ENCODE measurements around the gene MFAP1. TPM values are rescaled to one million over a fixed set of nuclear protein-coding genes. Genes with fewer than 3 reads are reported as not detected.

The MFAP1 gene
- polyA plus RNA-seq, 1 donor from 2014 or later = 37.7 TPM

DNA sequence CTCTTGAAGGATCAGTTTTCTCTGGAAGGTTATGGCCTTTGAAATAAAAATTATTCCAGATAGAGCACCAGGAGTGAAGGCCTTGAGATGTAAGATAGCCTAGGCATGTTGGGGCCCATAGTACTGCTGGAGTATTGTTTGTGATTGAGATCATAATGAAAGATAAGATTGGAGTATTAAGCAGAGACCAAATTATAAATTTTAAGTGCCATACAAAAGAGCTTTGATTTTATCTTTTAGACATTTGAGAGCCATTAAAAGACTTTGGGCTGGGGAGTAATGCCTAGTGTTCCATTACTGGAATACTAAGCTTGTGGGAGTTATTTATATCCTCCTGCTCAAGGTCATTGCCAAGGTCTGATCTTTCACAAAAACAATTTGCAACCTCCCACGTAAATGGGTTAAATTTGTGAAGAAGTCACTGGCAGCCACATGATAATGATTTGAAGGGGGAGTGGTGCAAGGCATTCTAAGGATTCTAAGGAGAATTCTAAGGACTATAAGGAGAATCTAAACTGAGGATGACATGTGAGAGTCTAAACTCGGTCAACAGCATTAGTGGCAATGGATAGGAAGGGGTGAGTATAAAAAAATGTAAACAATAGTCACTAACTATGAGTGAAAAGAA, 60.6 kb downstream of the MFAP1 start:
- no peak overlapping the region for H3K9ac ChIP-seq (ENCODE audit: low read length)
- H3K9me2 ChIP-seq (ENCODE audit: insufficient read depth, low read length) = no peaks in the 10 kb centered on the region
- H3K36me3 ChIP-seq (ENCODE audit: insufficient read depth, low read length) = no peaks in the 10 kb centered on the region
- TF ChIP-seq POLR2AphosphoS5 (IDR thresholded peaks at IDR 0.05) (no peak), CTCF (IDR thresholded peaks at IDR 0.05; ENCODE audit: poor library complexity, severe bottlenecking) (no peak), SMC3 (conservative IDR thresholded peaks at IDR 0.05; ENCODE audit: poor library complexity) (no peak), RAD21 (conservative IDR thresholded peaks at IDR 0.05) (no peak), EZH2 (IDR thresholded peaks at IDR 0.05; ENCODE audit: borderline replicate concordance, insufficient read depth, low read length, poor library complexity, severe bottlenecking) (no peak), TAF1 (IDR thresholded peaks at IDR 0.05; ENCODE audit: low read depth) (no peak), EP300 (conservative IDR thresholded peaks at IDR 0.05; ENCODE audit: poor library complexity, severe bottlenecking) (no peak), MXI1 (conservative IDR thresholded peaks at IDR 0.05; ENCODE audit: poor library complexity, severe bottlenecking) (no peak)
- TF ChIP-seq, protein P1, sequence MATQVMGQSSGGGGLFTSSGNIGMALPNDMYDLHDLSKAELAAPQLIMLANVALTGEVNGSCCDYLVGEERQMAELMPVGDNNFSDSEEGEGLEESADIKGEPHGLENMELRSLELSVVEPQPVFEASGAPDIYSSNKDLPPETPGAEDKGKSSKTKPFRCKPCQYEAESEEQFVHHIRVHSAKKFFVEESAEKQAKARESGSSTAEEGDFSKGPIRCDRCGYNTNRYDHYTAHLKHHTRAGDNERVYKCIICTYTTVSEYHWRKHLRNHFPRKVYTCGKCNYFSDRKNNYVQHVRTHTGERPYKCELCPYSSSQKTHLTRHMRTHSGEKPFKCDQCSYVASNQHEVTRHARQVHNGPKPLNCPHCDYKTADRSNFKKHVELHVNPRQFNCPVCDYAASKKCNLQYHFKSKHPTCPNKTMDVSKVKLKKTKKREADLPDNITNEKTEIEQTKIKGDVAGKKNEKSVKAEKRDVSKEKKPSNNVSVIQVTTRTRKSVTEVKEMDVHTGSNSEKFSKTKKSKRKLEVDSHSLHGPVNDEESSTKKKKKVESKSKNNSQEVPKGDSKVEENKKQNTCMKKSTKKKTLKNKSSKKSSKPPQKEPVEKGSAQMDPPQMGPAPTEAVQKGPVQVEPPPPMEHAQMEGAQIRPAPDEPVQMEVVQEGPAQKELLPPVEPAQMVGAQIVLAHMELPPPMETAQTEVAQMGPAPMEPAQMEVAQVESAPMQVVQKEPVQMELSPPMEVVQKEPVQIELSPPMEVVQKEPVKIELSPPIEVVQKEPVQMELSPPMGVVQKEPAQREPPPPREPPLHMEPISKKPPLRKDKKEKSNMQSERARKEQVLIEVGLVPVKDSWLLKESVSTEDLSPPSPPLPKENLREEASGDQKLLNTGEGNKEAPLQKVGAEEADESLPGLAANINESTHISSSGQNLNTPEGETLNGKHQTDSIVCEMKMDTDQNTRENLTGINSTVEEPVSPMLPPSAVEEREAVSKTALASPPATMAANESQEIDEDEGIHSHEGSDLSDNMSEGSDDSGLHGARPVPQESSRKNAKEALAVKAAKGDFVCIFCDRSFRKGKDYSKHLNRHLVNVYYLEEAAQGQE (IDR thresholded peaks at IDR 0.05; ENCODE audit: borderline replicate concordance) = no peak
- H3K9me3 ChIP-seq (ENCODE audit: low read length) = no peaks in the 10 kb centered on the region
- no peaks in the 10 kb centered on the region for H4K20me1 ChIP-seq (ENCODE audit: insufficient read depth)
- H2AFZ ChIP-seq (ENCODE audit: low read depth, low read length) = no peak overlapping the region
- H3K79me2 ChIP-seq (replicated peaks; ENCODE audit: insufficient read depth, low read length) = no peaks in the 10 kb centered on the region
- no peak overlapping the region for H3K4me2 ChIP-seq (ENCODE audit: low read length)
- no peak overlapping the region for H3K4me3 ChIP-seq (ENCODE audit: low read length)
- no peaks in the 10 kb centered on the region for H3K27me3 ChIP-seq (ENCODE audit: insufficient read depth, low read depth, low read length)
- no peaks in the 10 kb centered on the region for H3F3A ChIP-seq (ENCODE audit: insufficient read depth, low read length, poor library complexity, severe bottlenecking)
- H3K27ac ChIP-seq (ENCODE audit: low read length) = no peak overlapping the region

DNA sequence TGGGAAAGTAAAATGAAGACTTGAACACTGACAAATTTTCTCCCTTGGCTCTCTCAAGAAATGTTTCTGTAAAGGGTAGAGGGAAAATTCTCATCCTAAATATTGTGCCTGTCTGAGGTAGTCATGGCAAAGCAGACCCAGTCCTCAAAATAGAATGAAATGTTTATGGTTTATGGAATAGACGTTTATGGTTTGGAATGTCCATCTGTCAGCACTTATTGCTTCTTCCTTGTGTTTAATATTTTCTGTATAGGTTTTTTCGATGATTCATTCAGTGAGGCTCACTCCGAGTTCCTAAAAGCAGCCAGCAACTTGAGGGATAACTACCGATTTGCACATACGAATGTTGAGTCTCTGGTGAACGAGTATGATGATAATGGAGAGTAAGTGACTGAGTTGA, 61.7 kb downstream of the MFAP1 start:
- no peaks in the 10 kb centered on the region for H3K9me3 ChIP-seq (ENCODE audit: low read length)
- no peaks in the 10 kb centered on the region for H3F3A ChIP-seq (ENCODE audit: insufficient read depth, low read length, poor library complexity, severe bottlenecking)
- no peaks in the 10 kb centered on the region for H3K36me3 ChIP-seq (ENCODE audit: insufficient read depth, low read length)
- H3K79me2 ChIP-seq (replicated peaks; ENCODE audit: insufficient read depth, low read length) = no peaks in the 10 kb centered on the region
- no peak overlapping the region for H3K27ac ChIP-seq (ENCODE audit: low read length)
- H2AFZ ChIP-seq (ENCODE audit: low read depth, low read length) = no peak overlapping the region
- no peak overlapping the region for H3K9ac ChIP-seq (ENCODE audit: low read length)
- H3K9me2 ChIP-seq (ENCODE audit: insufficient read depth, low read length) = no peaks in the 10 kb centered on the region
- H3K4me2 ChIP-seq (ENCODE audit: low read length) = no peak overlapping the region
- no peak overlapping the region for H3K4me3 ChIP-seq (ENCODE audit: low read length)
- no peaks in the 10 kb centered on the region for H3K27me3 ChIP-seq (ENCODE audit: insufficient read depth, low read depth, low read length)
- H4K20me1 ChIP-seq (ENCODE audit: insufficient read depth) = no peaks in the 10 kb centered on the region
- TF ChIP-seq SMC3 (conservative IDR thresholded peaks at IDR 0.05; ENCODE audit: poor library complexity) (no peak), EP300 (conservative IDR thresholded peaks at IDR 0.05; ENCODE audit: poor library complexity, severe bottlenecking) (no peak), MXI1 (conservative IDR thresholded peaks at IDR 0.05; ENCODE audit: poor library complexity, severe bottlenecking) (no peak), TAF1 (IDR thresholded peaks at IDR 0.05; ENCODE audit: low read depth) (no peak), RAD21 (conservative IDR thresholded peaks at IDR 0.05) (no peak), CTCF (IDR thresholded peaks at IDR 0.05; ENCODE audit: poor library complexity, severe bottlenecking) (no peak), EZH2 (IDR thresholded peaks at IDR 0.05; ENCODE audit: borderline replicate concordance, insufficient read depth, low read length, poor library complexity, severe bottlenecking) (no peak), POLR2AphosphoS5 (IDR thresholded peaks at IDR 0.05) (no peak)
- TF ChIP-seq, protein P1 (IDR thresholded peaks at IDR 0.05; ENCODE audit: borderline replicate concordance) = no peak

Measured in neural cell (in vitro differentiated cells).